ENCODE data around the gene PEAK1.

Gene PEAK1

GRCh38 chr15:77380033-77380432 is 39.9 kb downstream of the PEAK1 start:
- TF ChIP-seq TOX (CRISPR knock-in tag; IDR thresholded peaks at IDR 0.05; ENCODE audit: borderline replicate concordance) = no peak
- no peak for TF ChIP-seq TCF4 (CRISPR knock-in tag; IDR thresholded peaks at IDR 0.05; ENCODE audit: borderline replicate concordance)
- TF ChIP-seq OSR1 (CRISPR knock-in tag; IDR thresholded peaks at IDR 0.05) = no peak
- TF ChIP-seq CSRNP3 (CRISPR knock-in tag; IDR thresholded peaks at IDR 0.05) = no peak
- no peak for TF ChIP-seq RARB (CRISPR knock-in tag; IDR thresholded peaks at IDR 0.05)
- TF ChIP-seq ZFP30 (CRISPR knock-in tag; IDR thresholded peaks at IDR 0.05) = no peak
- no peak for TF ChIP-seq ZNF70 (CRISPR knock-in tag; IDR thresholded peaks at IDR 0.05)
- no peak for TF ChIP-seq GLIS3 (CRISPR knock-in tag; IDR thresholded peaks at IDR 0.05)
- TF ChIP-seq TSHZ2 (CRISPR knock-in tag; IDR thresholded peaks at IDR 0.05) = no peak
- no peak for TF ChIP-seq POU6F1 (CRISPR knock-in tag; IDR thresholded peaks at IDR 0.05; ENCODE audit: borderline replicate concordance, low read depth)
- no peak for TF ChIP-seq ZNF565 (CRISPR knock-in tag; conservative IDR thresholded peaks at IDR 0.05; ENCODE audit: low read depth)
- TF ChIP-seq ARNTL (CRISPR knock-in tag; IDR thresholded peaks at IDR 0.05; ENCODE audit: borderline replicate concordance, low read depth) = no peak
- ATAC-seq = no peak

GRCh38 chr15:77376770-77377169 is 43.1 kb downstream of the PEAK1 start:
- no peak for ATAC-seq
- no peak for TF ChIP-seq ESRRG (CRISPR knock-in tag; IDR thresholded peaks at IDR 0.05)
- no peak for TF ChIP-seq ARNTL (CRISPR knock-in tag; IDR thresholded peaks at IDR 0.05; ENCODE audit: borderline replicate concordance, low read depth)
- TF ChIP-seq TOX (CRISPR knock-in tag; IDR thresholded peaks at IDR 0.05; ENCODE audit: borderline replicate concordance) = no peak
- no peak for TF ChIP-seq ZFP3 (CRISPR knock-in tag; IDR thresholded peaks at IDR 0.05)
- TF ChIP-seq ZNF70 (CRISPR knock-in tag; IDR thresholded peaks at IDR 0.05) = no peak
- TF ChIP-seq CREB5 (CRISPR knock-in tag; IDR thresholded peaks at IDR 0.05; ENCODE audit: low read depth) = no peak
- no peak for TF ChIP-seq TCF4 (CRISPR knock-in tag; IDR thresholded peaks at IDR 0.05; ENCODE audit: borderline replicate concordance)
- TF ChIP-seq SNAI2 (CRISPR knock-in tag; IDR thresholded peaks at IDR 0.05) = no peak
- TF ChIP-seq PATZ1 (CRISPR knock-in tag; IDR thresholded peaks at IDR 0.05; ENCODE audit: borderline replicate concordance) = no peak
- TF ChIP-seq PPARA (CRISPR knock-in tag; IDR thresholded peaks at IDR 0.05; ENCODE audit: borderline replicate concordance) = no peak
- no peak for TF ChIP-seq OSR1 (CRISPR knock-in tag; IDR thresholded peaks at IDR 0.05)

- no peak for ATAC-seq
- TF ChIP-seq GLIS3 (CRISPR knock-in tag; IDR thresholded peaks at IDR 0.05) = no peak
- TF ChIP-seq ZFP3 (CRISPR knock-in tag; IDR thresholded peaks at IDR 0.05) = no peak
- no peak for TF ChIP-seq OSR1 (CRISPR knock-in tag; IDR thresholded peaks at IDR 0.05)
- TF ChIP-seq TSHZ2 (CRISPR knock-in tag; IDR thresholded peaks at IDR 0.05) = no peak
- no peak for TF ChIP-seq ZC3H10 (CRISPR knock-in tag; IDR thresholded peaks at IDR 0.05)
- TF ChIP-seq BACH2 (CRISPR knock-in tag; IDR thresholded peaks at IDR 0.05; ENCODE audit: borderline replicate concordance) = no peak
- TF ChIP-seq ARNTL (CRISPR knock-in tag; IDR thresholded peaks at IDR 0.05; ENCODE audit: borderline replicate concordance, low read depth) = no peak
- TF ChIP-seq CSDC2 (CRISPR knock-in tag; IDR thresholded peaks at IDR 0.05) = no peak
- no peak for TF ChIP-seq TCF4 (CRISPR knock-in tag; IDR thresholded peaks at IDR 0.05; ENCODE audit: borderline replicate concordance)
- no peak for TF ChIP-seq ISL1 (CRISPR knock-in tag; IDR thresholded peaks at IDR 0.05)
- no peak for TF ChIP-seq CREB5 (CRISPR knock-in tag; IDR thresholded peaks at IDR 0.05; ENCODE audit: low read depth)
- no peak for TF ChIP-seq CSRNP3 (CRISPR knock-in tag; IDR thresholded peaks at IDR 0.05)
- no peak for TF ChIP-seq PPARA (CRISPR knock-in tag; IDR thresholded peaks at IDR 0.05; ENCODE audit: borderline replicate concordance)
- TF ChIP-seq ZNF565 (CRISPR knock-in tag; conservative IDR thresholded peaks at IDR 0.05; ENCODE audit: low read depth) = no peak
Measured at GRCh38 chr15:77375133-77375532, 44.8 kb downstream of the PEAK1 start.

Data from SK-N-SH treated with all-trans-retinoic acid at 6 μM for 48 hours (cell line).